SW480 (cell line): Measurements from ENCODE around the gene AMPD3.
"Not testable (repeated sequence)": the region's sequence is repeated elsewhere in the genome, so short reads cannot be mapped to it uniquely, and the experiment has no call there.

ENCODE experiments used
- DNase-seq: peaks from one replicate; pipeline ENCODE4 v3.0.0-alpha.2; 2016; ENCODE audit warnings: low spot score

AMPD3 gene

DNA sequence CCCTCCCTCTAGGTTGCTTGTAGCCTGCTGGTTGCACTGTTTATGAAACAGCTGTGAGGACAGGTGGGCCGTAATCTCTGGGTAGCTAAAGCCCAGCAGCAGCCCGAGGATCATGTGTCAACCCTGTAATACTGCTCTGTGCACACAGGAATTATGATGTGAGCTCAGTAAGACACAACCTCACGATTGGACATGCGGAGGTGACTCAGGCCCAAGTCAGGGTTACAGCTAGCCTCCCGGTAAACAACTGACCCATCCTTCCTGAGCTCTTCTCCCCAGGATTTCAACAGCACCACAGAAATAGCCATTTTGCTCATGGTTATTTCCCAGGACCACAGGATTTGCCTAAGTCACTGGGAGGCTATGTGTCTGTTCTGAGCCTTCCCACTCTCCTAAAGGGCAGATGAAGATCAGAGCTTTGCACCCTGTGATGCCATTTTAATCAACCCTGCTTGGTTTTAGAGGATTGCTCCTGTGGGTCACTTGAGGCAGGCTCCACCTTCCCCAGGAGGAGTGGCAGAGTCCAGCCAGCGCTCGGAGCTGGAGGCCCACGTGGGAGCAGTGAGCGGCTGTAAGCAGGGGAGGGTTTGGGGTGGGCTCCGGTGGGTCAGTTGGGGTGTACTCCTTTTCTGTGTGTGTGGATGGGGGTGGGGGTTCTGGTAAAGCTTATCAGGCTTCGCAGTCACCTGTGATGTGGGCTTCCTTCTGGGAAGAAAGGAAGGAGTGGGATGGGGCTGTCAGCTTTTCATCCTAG is at the start of gene AMPD3:
AMPD3 (plus strand) TSS at position 387 of the 754 bp plus-strand sequence. CDS start 6,256 bp downstream, outside the sequence.
- DNase-seq: peak; percentile 81

DNA sequence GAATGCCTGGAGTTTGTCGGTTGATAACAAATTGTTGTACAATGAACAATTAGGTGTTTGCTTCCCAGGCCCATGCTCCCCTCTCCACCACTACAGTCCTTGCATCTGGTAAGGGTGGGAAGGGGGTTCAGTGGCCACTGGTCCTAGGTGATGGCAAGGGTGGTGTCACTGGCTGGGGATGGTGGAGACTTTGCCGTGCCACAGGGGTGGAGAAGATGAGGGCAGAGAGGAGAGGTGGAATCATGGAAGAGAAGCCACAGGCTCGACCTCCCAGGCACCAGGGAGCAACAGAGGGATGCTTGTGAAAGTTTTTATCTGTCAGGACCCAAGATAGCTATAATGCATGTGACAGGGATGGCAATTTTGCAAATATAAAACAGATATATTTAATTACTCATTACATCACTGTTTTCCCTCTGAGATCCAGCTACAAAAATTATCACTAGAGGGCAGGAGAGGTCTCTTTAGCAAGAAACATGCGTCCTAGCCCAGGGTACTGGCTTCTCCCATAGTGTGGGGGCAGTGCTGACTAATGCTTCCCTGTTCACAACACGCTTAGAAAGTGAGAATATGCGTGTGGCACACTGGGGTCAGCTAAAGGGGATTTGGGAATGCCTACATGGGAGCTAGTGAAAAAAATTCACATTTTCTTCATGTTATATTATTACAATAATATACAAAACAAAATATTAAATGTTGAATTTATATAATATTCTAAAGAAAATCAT is 49.0 kb upstream of the AMPD3 start:
- DNase-seq: peak; percentile 93

GRCh38 chr11:10407055-10407454 is 48.0 kb upstream of the AMPD3 start:
- DNase-seq: peak; percentile 47

GRCh38 chr11:10407749-10408685 is 47.0 kb upstream of the AMPD3 start:
- no peak for DNase-seq

DNA sequence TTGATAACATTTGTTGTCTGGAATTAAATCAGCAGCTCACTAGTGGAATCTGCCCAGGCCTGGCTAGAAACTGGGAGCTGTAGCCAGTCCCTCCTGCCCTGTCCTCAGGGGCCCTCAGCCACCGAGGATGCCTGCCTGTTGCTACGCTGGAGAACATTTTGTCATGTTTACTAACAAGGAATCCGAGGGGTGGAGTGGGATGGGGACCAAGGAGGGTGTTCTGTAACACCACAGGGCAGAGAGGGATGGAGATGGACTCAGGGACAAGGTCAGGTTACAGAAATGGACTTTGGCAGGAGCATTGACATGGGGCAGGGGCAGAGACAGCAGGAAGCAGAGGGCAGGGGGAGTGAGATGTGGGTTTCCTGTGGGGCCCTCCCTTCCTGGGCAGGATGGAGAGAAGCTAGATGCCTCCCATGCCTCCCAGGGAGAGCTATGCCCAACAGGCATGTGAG is 45.8 kb upstream of the AMPD3 start:
- no peak for DNase-seq

DNA sequence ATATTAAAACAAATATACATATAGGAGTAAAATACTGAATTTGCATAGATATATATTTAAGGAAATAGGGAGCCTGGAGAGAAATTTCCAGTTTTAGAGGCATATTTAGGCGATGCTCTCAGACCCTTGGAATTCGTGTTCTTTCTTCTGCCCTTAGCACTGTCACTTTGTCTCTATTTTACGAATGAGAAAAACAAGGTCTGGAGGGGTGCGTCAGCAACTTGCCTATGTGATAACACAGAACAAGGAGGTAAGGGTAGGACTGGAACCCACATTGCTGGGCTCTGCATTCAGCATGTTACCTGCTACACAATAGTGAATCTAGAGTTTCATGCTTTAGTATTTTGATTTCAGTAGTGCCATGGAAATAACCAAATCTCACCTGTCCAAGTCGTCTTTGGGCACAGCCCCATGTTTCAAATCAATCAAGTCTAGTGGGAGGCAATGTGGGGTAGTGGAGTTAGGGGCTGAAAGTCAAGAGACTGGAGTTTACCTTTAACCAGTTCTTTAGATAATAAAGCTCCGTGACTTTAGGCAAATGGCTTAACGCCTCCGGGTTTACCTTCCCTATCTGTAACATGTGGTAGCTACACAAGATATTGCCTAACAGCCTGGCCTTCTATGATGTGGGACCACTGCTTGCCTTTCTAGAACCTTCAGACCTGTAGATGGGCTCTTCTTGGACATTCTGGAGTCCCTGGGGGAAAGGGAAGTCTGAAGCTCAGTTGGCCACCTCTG is 44.8 kb upstream of the AMPD3 start:
- no peak for DNase-seq

GRCh38 chr11:10410844-10411200 is 44.2 kb upstream of the AMPD3 start:
- no peak for DNase-seq

GRCh38 chr11:10412266-10412665 is 42.8 kb upstream of the AMPD3 start:
- DNase-seq: no peak

DNA sequence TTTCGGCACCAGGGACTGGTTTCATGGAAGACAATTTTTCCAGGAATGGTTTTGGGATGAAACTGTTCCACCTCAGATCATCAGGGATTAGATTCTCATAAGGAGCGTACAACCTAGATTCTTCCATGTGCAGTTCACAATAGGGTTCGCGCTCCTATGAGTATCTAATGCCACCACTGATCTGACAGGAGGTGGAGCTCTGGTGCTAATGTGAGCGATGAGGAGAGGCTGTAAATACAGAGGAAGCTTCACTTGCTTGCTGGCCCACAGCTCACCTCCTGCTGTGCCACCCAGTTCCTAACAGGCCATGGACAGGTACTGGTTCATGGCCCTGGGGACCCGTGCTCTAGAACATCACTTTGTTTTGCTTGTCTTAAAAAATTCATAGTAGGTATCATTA is 41.8 kb upstream of the AMPD3 start:
- peak; percentile 72 for DNase-seq

GRCh38 chr11:10414181-10414580 is 40.9 kb upstream of the AMPD3 start:
- DNase-seq: no peak

DNA sequence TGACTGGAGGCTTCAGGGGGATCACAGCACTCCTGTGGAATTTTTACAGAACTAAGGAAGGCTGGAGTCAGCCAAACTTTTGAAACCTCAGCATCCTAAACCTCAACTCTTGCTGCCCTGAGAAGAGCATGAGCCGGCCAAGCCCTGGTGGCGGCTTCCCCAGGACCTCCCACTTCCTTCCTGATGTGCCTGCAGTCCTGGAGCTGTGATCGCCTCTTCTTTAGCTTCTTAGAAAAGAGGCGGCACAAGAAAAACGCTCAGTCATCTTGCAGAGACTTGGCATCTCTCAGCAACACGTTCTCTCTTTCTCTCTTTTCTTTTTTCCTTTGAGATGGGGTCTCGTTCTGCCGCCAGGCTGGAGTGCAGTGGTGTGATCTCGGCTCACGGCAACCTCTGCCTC is 40.4 kb upstream of the AMPD3 start:
- no peak for DNase-seq

GRCh38 chr11:10415817-10416392 is 39.2 kb upstream of the AMPD3 start:
- no peak for DNase-seq

DNA sequence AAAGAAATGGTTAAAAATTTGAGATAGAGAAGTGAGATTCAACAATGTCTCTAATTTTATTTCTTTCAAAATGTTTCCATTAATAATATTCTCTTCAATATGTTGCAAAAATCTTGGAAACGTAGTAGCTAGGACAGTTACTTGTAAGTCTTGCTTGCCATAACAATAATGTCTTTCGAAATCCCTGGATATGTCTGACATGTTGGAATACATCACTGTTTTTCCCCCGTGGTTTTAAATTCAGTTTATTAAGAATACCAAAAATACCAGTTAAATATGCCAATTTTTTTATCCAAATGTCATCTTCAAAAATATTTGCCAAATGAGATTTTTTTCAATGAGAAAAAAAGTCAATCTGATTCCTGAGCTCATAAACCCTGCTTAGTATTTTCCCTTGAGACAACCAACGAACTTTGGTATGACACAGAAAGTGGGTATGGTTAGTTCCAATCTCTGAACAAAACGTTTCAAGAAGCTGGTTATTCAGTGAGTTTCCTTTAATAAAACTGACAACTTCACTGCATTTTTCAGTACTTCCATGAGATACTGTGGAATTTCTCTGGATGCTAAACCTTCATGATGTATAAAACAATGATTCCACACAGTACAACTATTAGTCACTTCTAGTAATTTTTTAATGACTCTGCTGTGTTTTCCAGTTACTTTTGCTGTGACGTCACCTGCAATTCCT is 36.7 kb upstream of the AMPD3 start:
- no peak for DNase-seq

- DNase-seq: no peak
Observed at GRCh38 chr11:10418950-10419310, 36.1 kb upstream of the AMPD3 start.

DNA sequence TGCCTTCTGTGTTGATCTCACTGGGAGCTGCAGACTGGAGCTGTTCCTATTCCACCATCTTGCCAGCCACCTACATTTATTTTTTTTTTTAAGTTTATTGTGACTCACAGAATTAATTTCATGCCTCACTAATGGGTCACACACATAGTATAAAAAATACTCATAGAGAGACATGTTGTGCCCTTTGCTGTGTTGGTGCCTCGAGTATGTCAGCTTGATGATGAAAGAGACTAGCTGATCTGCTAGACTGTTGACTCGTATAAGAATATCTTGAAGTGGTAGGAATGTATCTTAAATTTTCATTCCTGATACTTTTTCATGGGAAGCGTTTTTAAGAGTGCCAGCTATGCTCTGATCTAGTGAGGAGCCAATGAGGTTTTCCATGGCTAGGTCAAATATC is 28.6 kb upstream of the AMPD3 start:
- no peak for DNase-seq

GRCh38 chr11:10428453-10428852 is 26.6 kb upstream of the AMPD3 start:
- DNase-seq: no peak

DNA sequence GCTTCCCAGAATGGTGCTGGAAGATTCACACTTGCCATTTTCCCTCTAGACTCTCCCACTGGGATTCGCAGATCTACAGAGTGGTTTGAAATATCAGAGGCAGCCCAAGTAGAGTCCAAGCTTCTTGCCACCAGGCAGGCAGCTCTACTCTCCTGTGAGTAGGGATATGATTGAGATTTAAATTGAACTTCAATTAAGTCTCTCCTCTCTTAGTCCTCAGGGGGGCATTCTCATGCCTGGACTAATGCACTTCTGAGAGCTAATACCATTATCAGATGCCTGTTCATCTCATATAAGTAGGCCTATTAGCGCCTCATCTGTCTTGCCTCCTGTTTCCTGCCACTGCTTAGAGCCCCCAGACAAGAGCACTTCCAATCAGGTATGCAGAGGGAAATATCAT is 25.5 kb upstream of the AMPD3 start:
- no peak for DNase-seq

DNA sequence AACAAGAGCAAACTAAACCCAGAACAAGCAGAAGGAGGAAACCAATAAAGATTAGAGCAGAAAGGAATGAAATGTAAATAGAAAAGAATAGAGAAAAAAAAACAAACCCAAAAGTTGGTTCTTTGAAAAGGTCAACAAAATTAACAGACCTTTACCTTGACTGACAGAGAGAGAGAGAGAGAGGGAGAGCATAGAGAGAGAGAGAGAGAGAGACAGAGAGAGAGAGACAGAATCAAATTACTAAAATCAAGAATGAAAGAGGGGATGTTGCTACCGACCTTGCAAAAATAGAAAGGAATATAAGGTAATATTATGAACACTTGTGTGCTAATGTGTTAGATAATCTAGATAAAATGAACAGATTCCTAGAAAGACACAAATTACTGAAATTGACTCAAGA is 22.6 kb upstream of the AMPD3 start:
- DNase-seq: no peak

DNA sequence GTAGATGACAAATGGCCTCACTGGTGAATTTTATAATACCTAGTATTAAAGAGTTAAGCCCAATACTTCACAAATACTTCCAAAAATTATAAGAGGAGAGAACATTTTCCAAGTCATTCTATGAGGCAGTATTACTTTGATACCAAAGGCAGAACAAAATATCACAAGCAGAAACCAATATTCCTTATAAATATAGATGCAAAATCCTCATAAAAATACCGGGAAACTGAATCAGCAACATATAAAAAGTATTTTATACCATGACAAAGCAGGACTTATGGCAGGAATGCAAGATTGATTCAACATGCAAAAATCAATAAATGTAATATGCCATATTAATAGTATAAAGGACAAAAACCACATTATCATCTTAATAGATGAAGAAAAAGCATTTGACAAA is 22.1 kb upstream of the AMPD3 start:
- DNase-seq: no peak

- no peak for DNase-seq
Observed at GRCh38 chr11:10436224-10436623, 18.8 kb upstream of the AMPD3 start.

- not testable (repeated sequence) for DNase-seq
Observed at GRCh38 chr11:10436683-10437082, 18.4 kb upstream of the AMPD3 start.
